Hepatocyte (in vitro differentiated cells): ENCODE data around the gene RAB1A.
"Not testable (repeated sequence)": the region's sequence is repeated elsewhere in the genome, so short reads cannot be mapped to it uniquely, and the experiment has no call there.

Experiments used
- CTCF ChIP-seq: fragments of 200-600 bp; sonication (generic); IDR thresholded peaks from 2 replicates; pipeline ENCODE4 v1.5.1; 2016; ENCODE audit warnings: antibody characterized with exemption, mild to moderate bottlenecking; ENCODE audit not compliant: poor library complexity
- EZH2 ChIP-seq: fragments of 200-600 bp; sonication (generic); IDR thresholded peaks from 2 replicates; pipeline ENCODE4 v1.6.1; 2016; ENCODE audit warnings: antibody characterized with exemption, mild to moderate bottlenecking, borderline replicate concordance

- not testable (repeated sequence) for TF ChIP-seq EZH2, CTCF
These were observed 3.0 kb upstream of the RAB1A start for GRCh38 chr2:65132930-65133329.
